Esophagus squamous epithelium (tissue), 5 donors: Measurements from ENCODE around the gene HS3ST3B1. TPM values are rescaled to one million over a fixed set of nuclear protein-coding genes. Genes with fewer than 3 reads are reported as not detected.

Experiments
- DNase-seq: peaks from one replicate; lab custom pipeline; 2025; lab: John Stamatoyannopoulos, UW
- H3K27ac ChIP-seq, 4 donors: fragments of 200-600 bp; sonication (generic); one replicate each; pipeline ENCODE4 v1.5.1; 2016 to 2019; ENCODE audit warnings: mild to moderate bottlenecking in 1 of 4
- H3K27me3 ChIP-seq, 4 donors: fragments of 200-600 bp; sonication (generic); 1 replicate in 3 of 4; 2 replicates in 1 of 4; pipeline versions ENCODE4 v1.5.1 to v1.6.0; 2017 to 2021; ENCODE audit warnings: antibody characterized with exemption in 1 of 4
- H3K36me3 ChIP-seq, 3 donors: fragments of 200-600 bp; sonication (generic); one replicate each; pipeline ENCODE4 v1.5.1; 2016 to 2019
- H3K4me1 ChIP-seq, 3 donors: fragments of 200-600 bp; sonication (generic); one replicate each; pipeline ENCODE4 v1.5.1; 2017 to 2019
- H3K4me3 ChIP-seq, 4 donors: fragments of 200-600 bp; sonication (generic); 1 replicate in 3 of 4; 2 replicates in 1 of 4; pipeline ENCODE4 v1.5.1; 2016 to 2019; ENCODE audit warnings: mild to moderate bottlenecking in 2 of 4, moderate library complexity in 1 of 4
- H3K9me3 ChIP-seq, 3 donors: fragments of 200-600 bp; sonication (generic); one replicate each; pipeline ENCODE4 v1.5.1; 2016 to 2019
- CTCF ChIP-seq, 6 experiments: fragments of 450-650 bp in 4 of 6; fragments of 200-600 bp in 2 of 6; sonication (generic) in 2 of 6; IDR thresholded peaks; one replicate each; pipeline ENCODE4 v1.5.1; 2016 to 2019; ENCODE audit warnings: antibody characterized with exemption in 6 of 6, mild to moderate bottlenecking in 4 of 6, moderate library complexity in 4 of 6
- POLR2A ChIP-seq, 4 donors: fragments of 450-650 bp; IDR thresholded peaks; one replicate each; pipeline ENCODE4 v1.6.1; 2017; ENCODE audit warnings: antibody characterized with exemption in 4 of 4, mild to moderate bottlenecking in 4 of 4, moderate library complexity in 3 of 4
- WGBS, 2 donors: methylation state at CpG; one replicate each; pipeline ENCODE4 v1.1.5; 2018; 5-methylcytosine and 5-hydroxymethylcytosine counted together
- intact Hi-C: fragments of 100-400 bp; cut with DNase I; formaldehyde crosslinking; loops from one replicate; pipeline ENCODE4 v1.15.0; 2022
- total RNA-seq, 4 donors: library from RNA; depleted of rRNA; stranded (reverse); fragments of >200 nt; gene quantifications; one replicate each; pipeline ENCODE4 v1.1.0, GENCODE V29; 2016
- donor health status: DM: yes; HTN: yes; CAD: no.

The HS3ST3B1 gene
- total RNA-seq, 4 donors from 2014 or later: 5.6 to 7.6 (median 6.4) TPM

- intact Hi-C loops: loop anchor here (5.0 kb wide), 1 partner anchor 418 kb away; no protein-coding TSS in a partner anchor
- H3K36me3 ChIP-seq: no peaks in the 10 kb centered on the region
- no peak overlapping the region for H3K4me3 ChIP-seq
- peaks cover 0 to 96% (median 24%) of the 10 kb centered on the region in 4 donors for H3K27me3 ChIP-seq
- H3K4me1 ChIP-seq: peaks cover 6 to 40% (median 17%) of the 10 kb centered on the region in 3 donors
- DNase-seq: no peak
- 80 to 83% methylated on average over 6 to 8 of the region's 9 CpGs for WGBS, 2 donors
- no peak for TF ChIP-seq CTCF (IDR thresholded peaks at IDR 0.05)
- TF ChIP-seq POLR2A (IDR thresholded peaks at IDR 0.05): no peak
- no peak overlapping the region for H3K27ac ChIP-seq
- H3K9me3 ChIP-seq: no peaks in the 10 kb centered on the region
Measured at GRCh38 chr17:14295676-14296075, 5.2 kb upstream of the HS3ST3B1 start.

GRCh38 chr17:14296166-14296910 lies 4.5 kb upstream of the HS3ST3B1 start:
- DNase-seq: no peak
- Histone ChIP-seq H3K36me3 (no peaks in the 10 kb centered on the region), H3K27me3 (peaks cover 0 to 97% (median 24%) of the 10 kb centered on the region in 4 donors), H3K4me3 (peak overlapping the region in 1 of 4 donors; percentile 64), H3K9me3 (no peaks in the 10 kb centered on the region), H3K27ac (no peak overlapping the region), H3K4me1 (peaks cover 6 to 46% (median 19%) of the 10 kb centered on the region in 3 donors)
- intact Hi-C loops: loop anchor here (5.0 kb wide), 1 partner anchor 419 kb away; no protein-coding TSS in a partner anchor
- 81 to 83% methylated on average over 9 to 12 of the region's 12 CpGs for WGBS, 2 donors
- TF ChIP-seq CTCF (IDR thresholded peaks at IDR 0.05): no peak
- no peak for TF ChIP-seq POLR2A (IDR thresholded peaks at IDR 0.05)

- 11% methylated on average over 6 of the region's 63 CpGs; no CpG with 5 or more reads in 1 of the 2 donors for WGBS, 2 donors
- H3K9me3 ChIP-seq: no peaks in the 10 kb centered on the region
- peak overlapping the region in 1 of 4 donors; percentile 22 for H3K27ac ChIP-seq
- H3K4me1 ChIP-seq: peaks cover 12 to 56% (median 20%) of the 10 kb centered on the region in 3 donors
- no peak for TF ChIP-seq POLR2A (IDR thresholded peaks at IDR 0.05)
- peak in 4 of 6 experiments; percentile 12 to 44 (median 25) for TF ChIP-seq CTCF (IDR thresholded peaks at IDR 0.05)
- no peaks in the 10 kb centered on the region for H3K36me3 ChIP-seq
- H3K27me3 ChIP-seq: peaks cover 0 to 100% (median 24%) of the 10 kb centered on the region in 4 donors
- intact Hi-C loops: loop anchor here (5.0 kb wide), 1 partner anchor 420 kb away; no protein-coding TSS in a partner anchor
- no peak for DNase-seq
- peak overlapping the region; percentile 27 to 64 (median 46) for H3K4me3 ChIP-seq
Measured at GRCh38 chr17:14297161-14297851, 3.6 kb upstream of the HS3ST3B1 start.

- H3K27ac ChIP-seq: no peak overlapping the region
- no peak for TF ChIP-seq CTCF (IDR thresholded peaks at IDR 0.05)
- no peak for TF ChIP-seq POLR2A (IDR thresholded peaks at IDR 0.05)
- intact Hi-C loops: loop anchor here (5.0 kb wide), 1 partner anchor 421 kb away; no protein-coding TSS in a partner anchor
- peak overlapping the region in 1 of 4 donors; percentile 68 for H3K4me3 ChIP-seq
- H3K36me3 ChIP-seq: no peaks in the 10 kb centered on the region
- 62 to 67% methylated on average over 16 to 27 of the region's 42 CpGs for WGBS, 2 donors
- no peaks in the 10 kb centered on the region for H3K9me3 ChIP-seq
- no peak for DNase-seq
- H3K4me1 ChIP-seq: peaks cover 19 to 65% (median 26%) of the 10 kb centered on the region in 3 donors
- peaks cover 0 to 100% (median 24%) of the 10 kb centered on the region in 4 donors for H3K27me3 ChIP-seq
Measured at GRCh38 chr17:14298221-14298946, 2.5 kb upstream of the HS3ST3B1 start.
